Measurements from ENCODE around the gene SSU72.
"Not testable (repeated sequence)": the region's sequence is repeated elsewhere in the genome, so short reads cannot be mapped to it uniquely, and the experiment has no call there.

The SSU72 gene

GRCh38 chr1:1556961-1557360, 17.7 kb downstream of the SSU72 start:
- not testable (repeated sequence) for DNase-seq

- no peak for DNase-seq
Observed at GRCh38 chr1:1556505-1556904, 18.2 kb downstream of the SSU72 start.

GRCh38 chr1:1554926-1555915, 19.4 kb downstream of the SSU72 start:
- DNase-seq: no peak

- no peak for DNase-seq
Observed at GRCh38 chr1:1554550-1554925, 20.1 kb downstream of the SSU72 start.

- no peak for DNase-seq
Observed at GRCh38 chr1:1553821-1554494, 20.7 kb downstream of the SSU72 start.

- no peak for DNase-seq
Observed at GRCh38 chr1:1552263-1552639, 22.4 kb downstream of the SSU72 start.

- no peak for DNase-seq
Observed at GRCh38 chr1:1551524-1552262, 23.0 kb downstream of the SSU72 start.

- DNase-seq: no peak
Observed at GRCh38 chr1:1550591-1551432, 23.9 kb downstream of the SSU72 start.

GRCh38 chr1:1550087-1550486, 24.6 kb downstream of the SSU72 start:
- no peak for DNase-seq

- no peak for DNase-seq
Observed at GRCh38 chr1:1548591-1548990, 26.1 kb downstream of the SSU72 start.

GRCh38 chr1:1547476-1547875, 27.2 kb downstream of the SSU72 start:
- no peak for DNase-seq

GRCh38 chr1:1547011-1547410, 27.7 kb downstream of the SSU72 start:
- no peak for DNase-seq

- no peak for DNase-seq
Observed at GRCh38 chr1:1545946-1546737, 28.5 kb downstream of the SSU72 start.

GRCh38 chr1:1544544-1544943, 30.1 kb downstream of the SSU72 start:
- no peak for DNase-seq

- no peak for DNase-seq
Observed at GRCh38 chr1:1543706-1544099, 31.0 kb downstream of the SSU72 start.

GRCh38 chr1:1542766-1543705, 31.6 kb downstream of the SSU72 start:
- no peak for DNase-seq

- no peak for DNase-seq
Observed at GRCh38 chr1:1541956-1542765, 32.5 kb downstream of the SSU72 start.

- no peak for DNase-seq
Observed at GRCh38 chr1:1540818-1541628, 33.6 kb downstream of the SSU72 start.
